PC-9 (cell line): ENCODE data around the gene GP2. TPM values are rescaled to one million over a fixed set of nuclear protein-coding genes. Genes with fewer than 3 reads are reported as not detected.

Experiments used
- BruUV-seq: library from RNA; stranded (reverse); fragments of 400-500 nt; replicated peaks from 2 replicates; lab custom pipeline; 2021; lab: Mats Ljungman, UMichigan
- CTCF ChIA-PET: fragments of 300-600 bp; sonication (Branson Sonifier 250); formaldehyde crosslinking; loops from one replicate; lab custom pipeline; 2022; ENCODE audit warnings: antibody characterized with exemption; lab: Charles Lee
- POLR2A ChIA-PET: fragments of 300-600 bp; sonication (Branson Sonifier 250); formaldehyde crosslinking; loops from one replicate; lab custom pipeline; 2022; ENCODE audit warnings: antibody characterized with exemption; ENCODE audit not compliant: unreplicated experiment; lab: Charles Lee
- DNase-seq, 2 experiments: peaks; one replicate each; pipeline versions ENCODE4 v3.0.0 to v3.0.0-alpha.2; 2015 to 2022; ENCODE audit warnings: mixed read lengths in 1 of 2
- H2AFZ ChIP-seq: fragments of 200-600 bp; sonication (generic); 2 replicates; pipeline ENCODE4 v1.8.1; 2017; ENCODE audit warnings: antibody characterized with exemption
- H3F3A ChIP-seq: fragments of 200-600 bp; sonication (generic); 2 replicates; pipeline ENCODE4 v1.8.1; 2017; ENCODE audit warnings: antibody characterized with exemption, mild to moderate bottlenecking, low read depth; ENCODE audit not compliant: insufficient read depth
- H3K27ac ChIP-seq: fragments of 200-600 bp; sonication (generic); 2 replicates; pipeline ENCODE4 v1.6.1; 2016; ENCODE audit warnings: mixed run types
- H3K27me3 ChIP-seq: fragments of 200-600 bp; sonication (generic); 2 replicates; pipeline ENCODE4 v1.6.1; 2016; ENCODE audit warnings: low read depth, mixed run types; ENCODE audit not compliant: insufficient read depth
- H3K36me3 ChIP-seq: fragments of 200-600 bp; sonication (generic); 2 replicates; pipeline ENCODE4 v1.6.1; 2016; ENCODE audit warnings: low read depth, mixed run types
- H3K4me1 ChIP-seq: fragments of 200-600 bp; sonication (generic); replicated peaks from 2 replicates; pipeline ENCODE4 v1.6.1; 2016; ENCODE audit warnings: mixed run types; ENCODE audit not compliant: insufficient read depth
- H3K4me2 ChIP-seq: fragments of 200-600 bp; sonication (generic); 2 replicates; pipeline ENCODE4 v1.6.1; 2017; ENCODE audit warnings: mixed run types
- H3K4me3 ChIP-seq: fragments of 200-600 bp; sonication (generic); 2 replicates; pipeline ENCODE4 v1.6.1; 2016; ENCODE audit warnings: mixed run types
- H3K79me2 ChIP-seq: fragments of 200-600 bp; sonication (generic); 2 replicates; pipeline ENCODE4 v1.6.1; 2017; ENCODE audit warnings: low read depth, mixed run types
- H3K9me2 ChIP-seq: fragments of 200-600 bp; sonication (generic); 2 replicates; pipeline ENCODE4 v1.8.1; 2017; ENCODE audit warnings: mild to moderate bottlenecking; ENCODE audit not compliant: insufficient read depth
- H3K9me3 ChIP-seq: fragments of 200-600 bp; sonication (generic); 2 replicates; pipeline ENCODE4 v1.8.1; 2016; ENCODE audit warnings: low read depth; ENCODE audit not compliant: insufficient read depth
- H4K20me1 ChIP-seq: fragments of 200-600 bp; sonication (generic); 2 replicates; pipeline ENCODE4 v1.8.1; 2017; ENCODE audit not compliant: insufficient read depth
- EZH2 ChIP-seq: fragments of 200-600 bp; sonication (generic); IDR thresholded peaks from 2 replicates; pipeline ENCODE4 v1.8.0; 2017; ENCODE audit warnings: antibody characterized with exemption, low read depth
- intact Hi-C: fragments of 100-400 bp; cut with micrococcal nuclease; formaldehyde crosslinking; loops from one replicate; pipeline ENCODE4 v1.10.0; 2022; ENCODE audit not compliant: unreplicated experiment
- total RNA-seq: library from RNA; stranded (reverse); gene quantifications from 2 replicates; pipeline ENCODE4 v1.2.3, GENCODE V29; 2021
- TF ChIP-seq, protein P1 (sequence below): fragments of 200-600 bp; sonication (generic); conservative IDR thresholded peaks from 2 replicates; pipeline ENCODE4 v1.6.1; 2017; ENCODE audit warnings: mixed run types, antibody characterized with exemption, mild to moderate bottlenecking, moderate library complexity

The GP2 gene
- total RNA-seq, 1 experiment from 2014 or later, result not detected

DNA sequence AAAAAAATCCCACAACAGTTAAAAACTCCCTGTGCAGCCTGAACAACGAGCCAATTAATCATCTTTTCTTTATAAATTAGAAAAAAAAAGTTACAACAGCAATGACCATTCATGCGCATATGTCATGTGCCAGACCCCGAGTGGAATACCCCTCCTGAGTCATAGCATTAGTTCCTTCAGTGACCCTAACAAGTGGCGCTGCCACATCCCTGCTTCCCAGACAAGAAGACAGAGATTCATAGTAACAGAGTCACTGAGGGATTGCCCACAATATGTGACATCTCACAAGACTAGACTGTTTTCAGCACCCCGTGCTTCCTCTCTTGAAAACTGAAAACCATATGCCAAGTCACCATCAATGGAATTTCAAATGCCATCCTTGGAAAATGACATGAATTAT lies 17.3 kb upstream of the GP2 start:
- Histone ChIP-seq H3K9me2 (no peaks in the 10 kb centered on the region), H4K20me1 (no peaks in the 10 kb centered on the region), H3K79me2 (no peaks in the 10 kb centered on the region), H3F3A (no peaks in the 10 kb centered on the region), H3K4me3 (no peak overlapping the region), H3K9me3 (no peaks in the 10 kb centered on the region), H3K4me2 (no peak overlapping the region), H3K27me3 (peaks cover 10% of the 10 kb centered on the region; the same call in 1 of the 2 replicates), H3K36me3 (no peaks in the 10 kb centered on the region), H3K27ac (no peak overlapping the region), H3K4me1 (no peaks in the 10 kb centered on the region), H2AFZ (no peak overlapping the region)
- DNase-seq, result no peak
- no TSS peak for BruUV-seq
- ChIA-PET CTCF (no interaction called here), POLR2A (no interaction called here)
- intact Hi-C loops, result no loop called here
- TF ChIP-seq, protein P1, sequence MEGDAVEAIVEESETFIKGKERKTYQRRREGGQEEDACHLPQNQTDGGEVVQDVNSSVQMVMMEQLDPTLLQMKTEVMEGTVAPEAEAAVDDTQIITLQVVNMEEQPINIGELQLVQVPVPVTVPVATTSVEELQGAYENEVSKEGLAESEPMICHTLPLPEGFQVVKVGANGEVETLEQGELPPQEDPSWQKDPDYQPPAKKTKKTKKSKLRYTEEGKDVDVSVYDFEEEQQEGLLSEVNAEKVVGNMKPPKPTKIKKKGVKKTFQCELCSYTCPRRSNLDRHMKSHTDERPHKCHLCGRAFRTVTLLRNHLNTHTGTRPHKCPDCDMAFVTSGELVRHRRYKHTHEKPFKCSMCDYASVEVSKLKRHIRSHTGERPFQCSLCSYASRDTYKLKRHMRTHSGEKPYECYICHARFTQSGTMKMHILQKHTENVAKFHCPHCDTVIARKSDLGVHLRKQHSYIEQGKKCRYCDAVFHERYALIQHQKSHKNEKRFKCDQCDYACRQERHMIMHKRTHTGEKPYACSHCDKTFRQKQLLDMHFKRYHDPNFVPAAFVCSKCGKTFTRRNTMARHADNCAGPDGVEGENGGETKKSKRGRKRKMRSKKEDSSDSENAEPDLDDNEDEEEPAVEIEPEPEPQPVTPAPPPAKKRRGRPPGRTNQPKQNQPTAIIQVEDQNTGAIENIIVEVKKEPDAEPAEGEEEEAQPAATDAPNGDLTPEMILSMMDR, result no peak
- TF ChIP-seq EZH2, result no peak

DNA sequence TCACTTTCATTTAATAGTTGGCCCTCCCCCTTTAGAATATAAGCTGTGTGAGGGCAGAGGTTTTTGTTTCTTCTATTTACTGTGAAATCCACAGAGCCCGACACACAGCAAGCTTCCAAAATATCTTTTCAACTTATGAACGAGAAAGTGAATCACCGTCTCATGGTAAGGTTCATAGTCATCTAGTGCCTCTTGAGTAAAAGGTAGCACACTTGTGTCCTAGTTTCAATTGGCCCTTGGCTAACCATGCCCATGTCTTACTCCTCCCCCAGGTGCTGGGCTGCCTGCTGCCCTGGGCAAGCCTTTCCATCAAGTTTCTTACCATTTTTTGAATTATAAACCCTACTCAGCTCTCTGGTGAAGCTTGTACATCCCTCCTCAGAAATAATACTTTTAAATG lies 12.4 kb upstream of the GP2 start:
- BruUV-seq, result no TSS peak
- no peak for DNase-seq
- Histone ChIP-seq H3K79me2 (no peaks in the 10 kb centered on the region), H3K27ac (no peak overlapping the region), H3K27me3 (peaks cover 33% of the 10 kb centered on the region), H2AFZ (no peak overlapping the region), H3K4me3 (no peak overlapping the region), H3K4me1 (no peaks in the 10 kb centered on the region), H3K36me3 (no peaks in the 10 kb centered on the region), H4K20me1 (no peaks in the 10 kb centered on the region), H3K4me2 (no peak overlapping the region), H3F3A (no peaks in the 10 kb centered on the region), H3K9me2 (no peaks in the 10 kb centered on the region), H3K9me3 (no peaks in the 10 kb centered on the region)
- ChIA-PET CTCF (no interaction called here), POLR2A (no interaction called here)
- TF ChIP-seq EZH2, result no peak
- TF ChIP-seq, protein P1, result no peak
- intact Hi-C loops, result no loop called here

DNA sequence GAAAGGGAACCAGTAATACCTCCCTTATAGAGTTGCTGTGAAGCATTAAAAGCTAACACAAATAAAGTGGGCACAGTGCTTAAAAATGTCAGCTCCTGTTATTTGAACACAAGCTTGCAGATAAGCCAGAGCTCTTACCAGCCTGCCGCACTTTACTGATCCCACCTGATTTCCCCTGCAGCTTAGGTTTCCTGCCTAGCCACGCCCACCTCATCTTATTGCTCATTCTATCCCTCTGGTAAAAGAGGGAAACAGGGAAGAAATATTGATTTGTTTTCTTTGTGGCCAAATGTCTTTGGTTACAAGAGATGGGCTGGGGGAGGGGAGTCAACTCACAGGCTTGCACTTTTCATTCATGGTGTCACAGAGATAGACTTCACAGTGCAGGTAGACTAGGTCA lies 9.6 kb upstream of the GP2 start:
- no peaks in the 10 kb centered on the region for H4K20me1 ChIP-seq
- no peaks in the 10 kb centered on the region for H3F3A ChIP-seq
- no peak overlapping the region for H3K27ac ChIP-seq
- TF ChIP-seq, protein P1, result no peak
- TF ChIP-seq EZH2, result no peak
- no peaks in the 10 kb centered on the region for H3K36me3 ChIP-seq
- H3K27me3 ChIP-seq, result peaks cover 36% of the 10 kb centered on the region
- H3K9me3 ChIP-seq, result no peaks in the 10 kb centered on the region
- no peak overlapping the region for H3K4me3 ChIP-seq
- no TSS peak for BruUV-seq
- no peaks in the 10 kb centered on the region for H3K79me2 ChIP-seq
- no peak overlapping the region for H2AFZ ChIP-seq
- H3K9me2 ChIP-seq, result no peaks in the 10 kb centered on the region
- H3K4me2 ChIP-seq, result no peak overlapping the region
- intact Hi-C loops, result no loop called here
- no peaks in the 10 kb centered on the region for H3K4me1 ChIP-seq
- POLR2A ChIA-PET, result no interaction called here
- CTCF ChIA-PET, result no interaction called here
- DNase-seq, result no peak
